Glutamatergic neuron (in vitro differentiated cells): Measurements from ENCODE around the gene RNF113B. TPM values are rescaled to one million over a fixed set of nuclear protein-coding genes. Genes with fewer than 3 reads are reported as not detected.

Experiments used
- DNase-seq: peaks from one replicate; pipeline ENCODE4 v3.0.0; 2022
- H3K27ac Mint-ChIP-seq: one replicate; pipeline ENCODE4 v1.8.0; 2020; ENCODE audit warnings: mild to moderate bottlenecking, mixed read lengths, inconsistent platforms; ENCODE audit not compliant: unreplicated experiment
- H3K27me3 Mint-ChIP-seq: one replicate; pipeline ENCODE4 v1.8.0; 2020; ENCODE audit warnings: mild to moderate bottlenecking, moderate library complexity, mixed read lengths, inconsistent platforms; ENCODE audit not compliant: unreplicated experiment
- H3K36me3 Mint-ChIP-seq: one replicate; pipeline ENCODE4 v1.8.0; 2020; ENCODE audit warnings: mild to moderate bottlenecking, mixed read lengths, inconsistent platforms; ENCODE audit not compliant: unreplicated experiment
- H3K4me1 Mint-ChIP-seq: one replicate; pipeline ENCODE4 v1.8.0; 2020; ENCODE audit warnings: mild to moderate bottlenecking, low read depth, mixed read lengths, inconsistent platforms; ENCODE audit not compliant: unreplicated experiment
- H3K4me3 Mint-ChIP-seq: one replicate; pipeline ENCODE4 v1.8.0; 2020; ENCODE audit warnings: mild to moderate bottlenecking, mixed read lengths, inconsistent platforms; ENCODE audit not compliant: unreplicated experiment
- H3K9me3 Mint-ChIP-seq: one replicate; pipeline ENCODE4 v1.8.0; 2020; ENCODE audit warnings: mild to moderate bottlenecking, moderate library complexity, mixed read lengths, inconsistent platforms; ENCODE audit not compliant: unreplicated experiment
- CTCF ChIP-seq: fragments of 200-600 bp; sonication (generic); IDR thresholded peaks from one replicate; pipeline ENCODE4 v1.5.0; 2021; ENCODE audit not compliant: partially characterized antibody, unreplicated experiment
- total RNA-seq: library from RNA; stranded (reverse); fragmentation: NEBNext Ultra II Directional; extraction: Animal tissue kit (Norgen Biotek cat#: 25700); gene quantifications from one replicate; pipeline ENCODE4 v1.2.1, GENCODE V29; 2021; ENCODE audit not compliant: unreplicated experiment

The RNF113B gene
- total RNA-seq, 1 donor from 2014 or later, result not detected

- H3K4me3 Mint-ChIP-seq, result peak overlapping the region; percentile 69
- H3K36me3 Mint-ChIP-seq, result peaks cover 16% of the 10 kb centered on the region
- H3K27ac Mint-ChIP-seq, result peak overlapping the region; percentile 65
- DNase-seq, result no peak
- TF ChIP-seq CTCF, result no peak
- H3K4me1 Mint-ChIP-seq, result peaks cover 34% of the 10 kb centered on the region
- peaks cover 23% of the 10 kb centered on the region for H3K9me3 Mint-ChIP-seq
- H3K27me3 Mint-ChIP-seq, result peaks cover 4% of the 10 kb centered on the region
Observed at GRCh38 chr13:98201189-98201588, 24.1 kb upstream of the RNF113B start.

- H3K4me3 Mint-ChIP-seq, result peak overlapping the region; percentile 47
- peaks cover 4% of the 10 kb centered on the region for H3K27me3 Mint-ChIP-seq
- peaks cover 17% of the 10 kb centered on the region for H3K9me3 Mint-ChIP-seq
- peaks cover 34% of the 10 kb centered on the region for H3K4me1 Mint-ChIP-seq
- H3K27ac Mint-ChIP-seq, result no peak overlapping the region
- peaks cover 7% of the 10 kb centered on the region for H3K36me3 Mint-ChIP-seq
- TF ChIP-seq CTCF, result no peak
- no peak for DNase-seq
Observed at GRCh38 chr13:98200211-98200878, 23.3 kb upstream of the RNF113B start.

GRCh38 chr13:98199480-98199879 lies 22.4 kb upstream of the RNF113B start:
- peaks cover 3% of the 10 kb centered on the region for H3K36me3 Mint-ChIP-seq
- H3K9me3 Mint-ChIP-seq, result peaks cover 17% of the 10 kb centered on the region
- H3K4me1 Mint-ChIP-seq, result peaks cover 42% of the 10 kb centered on the region
- H3K27me3 Mint-ChIP-seq, result peaks cover 4% of the 10 kb centered on the region
- peak overlapping the region; percentile 31 for H3K27ac Mint-ChIP-seq
- H3K4me3 Mint-ChIP-seq, result no peak overlapping the region
- no peak for TF ChIP-seq CTCF
- no peak for DNase-seq

GRCh38 chr13:98198683-98199082 lies 21.6 kb upstream of the RNF113B start:
- Mint-ChIP-seq H3K27me3 (no peaks in the 10 kb centered on the region), H3K4me3 (no peak overlapping the region), H3K36me3 (peaks cover 3% of the 10 kb centered on the region), H3K27ac (no peak overlapping the region), H3K9me3 (peaks cover 11% of the 10 kb centered on the region), H3K4me1 (peaks cover 42% of the 10 kb centered on the region)
- DNase-seq, result no peak
- no peak for TF ChIP-seq CTCF

GRCh38 chr13:98195054-98195791 lies 18.2 kb upstream of the RNF113B start:
- Mint-ChIP-seq H3K4me3 (no peak overlapping the region), H3K27ac (no peak overlapping the region), H3K27me3 (no peaks in the 10 kb centered on the region), H3K36me3 (no peaks in the 10 kb centered on the region), H3K9me3 (no peaks in the 10 kb centered on the region), H3K4me1 (peaks cover 29% of the 10 kb centered on the region)
- no peak for TF ChIP-seq CTCF
- DNase-seq, result no peak
